A673 (cell line): ENCODE measurements around the gene RBBP5.

Experiments
- CTCF ChIP-seq: fragments of 300-800, 200-600 bp; sonication (generic); conservative IDR thresholded peaks from 2 replicates; pipeline ENCODE4 v1.5.1; 2017; ENCODE audit warnings: low read depth, mild to moderate bottlenecking, antibody characterized with exemption, low read length, moderate library complexity, mixed read lengths
- EZH2 ChIP-seq: fragments of 200-600 bp; sonication (generic); IDR thresholded peaks from 2 replicates; pipeline ENCODE4 v1.6.1; 2017; ENCODE audit warnings: borderline replicate concordance, low read depth, mild to moderate bottlenecking, mixed read lengths, antibody characterized with exemption, low read length; ENCODE audit not compliant: poor library complexity, severe bottlenecking

- no peak for TF ChIP-seq CTCF
- TF ChIP-seq EZH2 = no peak
Measured at GRCh38 chr1:205111354-205111753, 10.4 kb downstream of the RBBP5 start.
